Measurements from ENCODE around the gene STX1B.

The STX1B gene

DNA sequence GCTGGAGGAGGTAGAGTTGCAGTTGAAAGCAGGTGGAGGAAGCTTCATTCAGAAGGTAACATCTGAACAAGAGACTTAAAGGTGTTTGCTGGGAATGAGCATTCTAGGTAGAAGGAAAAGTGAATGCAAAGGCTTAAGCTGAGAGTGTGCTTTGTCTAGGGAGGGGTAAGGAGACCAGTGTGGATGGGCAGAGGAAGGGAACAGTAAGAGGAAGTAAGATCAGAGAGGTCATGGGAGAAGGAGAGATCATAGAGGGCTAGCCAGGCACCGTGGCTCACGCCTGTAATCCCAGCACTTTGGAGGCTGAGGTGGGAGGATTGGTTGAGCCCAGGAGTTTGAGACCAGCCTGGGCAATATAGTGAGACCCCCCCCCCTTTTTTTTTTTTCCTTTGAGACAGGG is 26.3 kb upstream of the STX1B start:
- no peaks in the 10 kb centered on the region for H3K36me3 ChIP-seq (ENCODE audit: insufficient read depth, low read length)
- DNase-seq (ENCODE audit: low read depth, low spot score): no peak
- no peak overlapping the region for H3K27ac ChIP-seq
- TF ChIP-seq FOXP2 (optimal IDR thresholded peaks at IDR 0.05; ENCODE audit: control extremely low read depth, extremely low read length, insufficient read depth) (no peak), POLR2AphosphoS5 (IDR thresholded peaks at IDR 0.05; ENCODE audit: borderline replicate concordance, low read depth, low read length) (no peak), EZH2 (IDR thresholded peaks at IDR 0.05) (no peak)
- no peaks in the 10 kb centered on the region for H3K9me3 ChIP-seq (ENCODE audit: low read depth, low read length)
- H3K9ac ChIP-seq (ENCODE audit: insufficient read length): no peak overlapping the region
- no peak overlapping the region for H3K4me3 ChIP-seq

GRCh38 chr16:31033709-31034492 is 23.5 kb upstream of the STX1B start:
- H3K27ac ChIP-seq: no peak overlapping the region
- peak overlapping the region; percentile 76 for H3K9ac ChIP-seq (ENCODE audit: insufficient read length)
- TF ChIP-seq EZH2 (IDR thresholded peaks at IDR 0.05) (no peak), FOXP2 (optimal IDR thresholded peaks at IDR 0.05; ENCODE audit: control extremely low read depth, extremely low read length, insufficient read depth) (no peak), POLR2AphosphoS5 (IDR thresholded peaks at IDR 0.05; ENCODE audit: borderline replicate concordance, low read depth, low read length) (no peak)

GRCh38 chr16:31032736-31033708 is 22.6 kb upstream of the STX1B start, which contains the start of gene STX4:
Gene STX4, plus strand, starts transcription at chr16:31033558. Its CDS starts 248 bp downstream, at chr16:31033806.
- Histone ChIP-seq H3K27ac (peak within 1 kb of the TSS; percentile 67; the same call in 1 of the 2 replicates), H3K36me3 (ENCODE audit: insufficient read depth, low read length) (no peaks in the 10 kb centered on the region), H3K9ac (ENCODE audit: insufficient read length) (peak within 1 kb of the TSS; percentile 81), H3K4me3 (peak within 1 kb of the TSS; percentile 88), H3K9me3 (ENCODE audit: low read depth, low read length) (no peaks in the 10 kb centered on the region)
- no peak for TF ChIP-seq FOXP2 (optimal IDR thresholded peaks at IDR 0.05; ENCODE audit: control extremely low read depth, extremely low read length, insufficient read depth)
- TF ChIP-seq POLR2AphosphoS5 (IDR thresholded peaks at IDR 0.05; ENCODE audit: borderline replicate concordance, low read depth, low read length): peak; percentile 44; the same call in 1 of the 2 replicates
- no peak for TF ChIP-seq EZH2 (IDR thresholded peaks at IDR 0.05)
- DNase-seq (ENCODE audit: low read depth, low spot score): peak; percentile 72

More at GRCh38 chr16:31033709-31034492, 23.5 kb upstream of the STX1B start:
- no peaks in the 10 kb centered on the region for H3K36me3 ChIP-seq (ENCODE audit: insufficient read depth, low read length)
- peak; percentile 16 for DNase-seq (ENCODE audit: low read depth, low spot score)
- H3K4me3 ChIP-seq: peak overlapping the region; percentile 88
- H3K9me3 ChIP-seq (ENCODE audit: low read depth, low read length): no peaks in the 10 kb centered on the region

DNA sequence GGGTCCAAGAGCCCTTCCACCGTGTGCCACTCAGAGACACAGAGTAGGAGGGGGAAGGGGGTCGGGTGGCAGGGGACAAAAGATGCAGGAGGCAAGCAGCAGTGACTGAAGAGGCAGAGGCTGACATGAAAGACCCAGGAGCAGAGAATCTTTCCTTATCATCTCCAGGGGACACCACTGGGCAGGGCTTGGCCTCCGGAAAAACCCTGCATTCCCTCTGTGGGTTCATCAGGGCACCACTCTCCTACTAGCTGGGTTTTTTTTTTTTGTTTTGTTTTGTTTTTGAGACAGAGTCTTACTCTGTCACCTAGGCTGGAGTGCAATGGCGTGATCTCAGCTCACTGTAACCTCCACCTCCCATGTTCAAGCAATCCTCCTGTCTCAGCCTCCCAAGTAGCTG is 20.8 kb upstream of the STX1B start:
- no peaks in the 10 kb centered on the region for H3K36me3 ChIP-seq (ENCODE audit: insufficient read depth, low read length)
- no peak overlapping the region for H3K27ac ChIP-seq
- DNase-seq (ENCODE audit: low read depth, low spot score): no peak
- TF ChIP-seq FOXP2 (optimal IDR thresholded peaks at IDR 0.05; ENCODE audit: control extremely low read depth, extremely low read length, insufficient read depth): no peak
- no peak for TF ChIP-seq POLR2AphosphoS5 (IDR thresholded peaks at IDR 0.05; ENCODE audit: borderline replicate concordance, low read depth, low read length)
- TF ChIP-seq EZH2 (IDR thresholded peaks at IDR 0.05): no peak
- no peak overlapping the region for H3K9ac ChIP-seq (ENCODE audit: insufficient read length)
- H3K9me3 ChIP-seq (ENCODE audit: low read depth, low read length): no peaks in the 10 kb centered on the region
- H3K4me3 ChIP-seq: no peak overlapping the region

DNA sequence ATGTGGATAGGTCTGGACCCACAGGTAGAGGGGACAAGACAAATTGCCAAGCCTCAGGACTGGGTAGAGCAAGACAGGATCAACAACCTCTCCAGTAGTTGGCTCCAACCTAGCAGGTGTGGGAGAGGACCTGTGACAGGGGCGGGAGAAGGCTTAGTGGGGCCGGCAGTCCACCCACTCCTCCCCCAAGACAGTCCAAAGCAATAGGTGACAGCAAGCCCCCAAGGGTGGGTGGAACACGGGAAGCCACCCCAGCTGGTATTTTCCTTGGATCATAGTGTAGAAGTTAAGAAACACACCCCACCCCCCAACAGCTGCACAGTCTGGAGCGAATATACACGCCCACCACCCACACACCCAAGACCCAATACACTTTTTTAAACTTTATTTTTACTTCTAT is 18.8 kb upstream of the STX1B start:
- Histone ChIP-seq H3K9ac (ENCODE audit: insufficient read length) (no peak overlapping the region), H3K9me3 (ENCODE audit: low read depth, low read length) (no peaks in the 10 kb centered on the region), H3K27ac (no peak overlapping the region), H3K4me3 (no peak overlapping the region), H3K36me3 (ENCODE audit: insufficient read depth, low read length) (no peaks in the 10 kb centered on the region)
- TF ChIP-seq POLR2AphosphoS5 (IDR thresholded peaks at IDR 0.05; ENCODE audit: borderline replicate concordance, low read depth, low read length) (no peak), FOXP2 (optimal IDR thresholded peaks at IDR 0.05; ENCODE audit: control extremely low read depth, extremely low read length, insufficient read depth) (no peak)
- DNase-seq (ENCODE audit: low read depth, low spot score): no peak

- H3K4me3 ChIP-seq: no peak overlapping the region
- no peak overlapping the region for H3K9ac ChIP-seq (ENCODE audit: insufficient read length)
Measured at GRCh38 chr16:31025339-31025738, 14.9 kb upstream of the STX1B start.

DNA sequence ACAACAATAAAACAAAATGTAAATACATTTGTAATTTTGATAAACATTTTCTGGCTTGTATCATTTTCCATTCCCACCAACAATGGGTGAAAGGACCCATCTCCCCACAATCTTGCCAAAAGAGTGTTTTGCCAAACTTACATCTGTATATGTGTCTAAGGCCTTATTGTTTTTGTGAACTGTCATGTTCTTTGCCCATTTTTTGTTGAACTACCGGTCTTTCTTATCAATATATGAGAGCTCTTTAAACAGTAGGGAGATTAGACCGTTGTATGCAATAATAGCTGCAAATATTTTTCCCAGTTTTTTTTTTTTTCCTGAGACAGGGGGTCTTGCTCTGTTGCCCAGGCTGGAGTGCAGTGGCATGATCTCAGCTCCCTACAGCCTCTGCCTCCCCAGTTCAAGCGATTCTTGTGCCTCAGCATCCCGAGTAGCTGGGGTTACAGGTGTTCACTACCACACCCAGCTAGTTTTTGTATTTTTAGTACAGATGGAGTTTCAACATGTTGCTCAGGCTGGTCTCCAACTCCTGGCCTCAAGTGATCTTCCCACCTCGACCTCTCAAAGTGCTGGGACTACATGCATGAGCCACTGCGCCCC is 13.3 kb upstream of the STX1B start:
- H3K27ac ChIP-seq: no peak overlapping the region
- no peaks in the 10 kb centered on the region for H3K9me3 ChIP-seq (ENCODE audit: low read depth, low read length)
- no peak overlapping the region for H3K9ac ChIP-seq (ENCODE audit: insufficient read length)
- H3K4me3 ChIP-seq: no peak overlapping the region
- no peaks in the 10 kb centered on the region for H3K36me3 ChIP-seq (ENCODE audit: insufficient read depth, low read length)
- TF ChIP-seq EZH2 (IDR thresholded peaks at IDR 0.05) (no peak), POLR2AphosphoS5 (IDR thresholded peaks at IDR 0.05; ENCODE audit: borderline replicate concordance, low read depth, low read length) (no peak), FOXP2 (optimal IDR thresholded peaks at IDR 0.05; ENCODE audit: control extremely low read depth, extremely low read length, insufficient read depth) (no peak)
- DNase-seq (ENCODE audit: low read depth, low spot score): no peak

More at GRCh38 chr16:31025339-31025738, 14.9 kb upstream of the STX1B start:
- no peak overlapping the region for H3K27ac ChIP-seq
- H3K9me3 ChIP-seq (ENCODE audit: low read depth, low read length): no peaks in the 10 kb centered on the region
- H3K36me3 ChIP-seq (ENCODE audit: insufficient read depth, low read length): no peaks in the 10 kb centered on the region
- DNase-seq (ENCODE audit: low read depth, low spot score): no peak
- no peak for TF ChIP-seq POLR2AphosphoS5 (IDR thresholded peaks at IDR 0.05; ENCODE audit: borderline replicate concordance, low read depth, low read length)
- TF ChIP-seq EZH2 (IDR thresholded peaks at IDR 0.05): no peak
- TF ChIP-seq FOXP2 (optimal IDR thresholded peaks at IDR 0.05; ENCODE audit: control extremely low read depth, extremely low read length, insufficient read depth): no peak

GRCh38 chr16:31023252-31023602 is 12.8 kb upstream of the STX1B start:
- Histone ChIP-seq H3K4me3 (no peak overlapping the region), H3K9me3 (ENCODE audit: low read depth, low read length) (no peaks in the 10 kb centered on the region), H3K36me3 (ENCODE audit: insufficient read depth, low read length) (no peaks in the 10 kb centered on the region), H3K27ac (no peak overlapping the region), H3K9ac (ENCODE audit: insufficient read length) (no peak overlapping the region)
- TF ChIP-seq FOXP2 (optimal IDR thresholded peaks at IDR 0.05; ENCODE audit: control extremely low read depth, extremely low read length, insufficient read depth): no peak
- no peak for TF ChIP-seq POLR2AphosphoS5 (IDR thresholded peaks at IDR 0.05; ENCODE audit: borderline replicate concordance, low read depth, low read length)
- TF ChIP-seq EZH2 (IDR thresholded peaks at IDR 0.05): no peak
- no peak for DNase-seq (ENCODE audit: low read depth, low spot score)
